Neural cell (in vitro differentiated cells): ENCODE measurements around the gene OSBPL8. TPM values are rescaled to one million over a fixed set of nuclear protein-coding genes. Genes with fewer than 3 reads are reported as not detected.

Source experiments
- H2AFZ ChIP-seq: fragments of 200-600, 300-800 bp; sonication (generic), shearing (Covaris generic); 2 replicates; pipeline ENCODE4 v1.6.0; 2014; ENCODE audit warnings: low read depth, mild to moderate bottlenecking, antibody characterized with exemption, low read length, moderate library complexity
- H3F3A ChIP-seq: fragments of 200-600 bp; shearing (Covaris generic); 2 replicates; pipeline ENCODE4 v1.6.1; 2016; ENCODE audit warnings: mild to moderate bottlenecking, moderate library complexity, mixed read lengths, antibody characterized with exemption, low read length; ENCODE audit not compliant: insufficient read depth, poor library complexity, severe bottlenecking
- H3K27ac ChIP-seq: fragments of 200-600, 300-800 bp; sonication (generic), shearing (Covaris generic); 2 replicates; pipeline ENCODE4 v1.5.1; 2014; ENCODE audit warnings: mild to moderate bottlenecking, low read length, moderate library complexity
- H3K27me3 ChIP-seq: fragments of 300-800, 200-600 bp; sonication (generic), shearing (Covaris generic); 2 replicates; pipeline ENCODE4 v1.6.0; 2014; ENCODE audit warnings: mild to moderate bottlenecking, low read depth, low read length, moderate library complexity; ENCODE audit not compliant: insufficient read depth
- H3K36me3 ChIP-seq: fragments of 300-800, 200-600 bp; sonication (generic), shearing (Covaris generic); 2 replicates; pipeline ENCODE4 v1.5.1; 2014; ENCODE audit warnings: mild to moderate bottlenecking, antibody characterized with exemption, low read length, moderate library complexity; ENCODE audit not compliant: insufficient read depth
- H3K4me2 ChIP-seq: fragments of 300-800, 200-600 bp; sonication (generic), shearing (Covaris generic); 2 replicates; pipeline ENCODE4 v1.6.0; 2014; ENCODE audit warnings: mild to moderate bottlenecking, low read length
- H3K4me3 ChIP-seq: fragments of 300-800, 200-600 bp; sonication (generic), shearing (Covaris generic); 2 replicates; pipeline ENCODE4 v1.5.1; 2014; ENCODE audit warnings: mild to moderate bottlenecking, low read length, moderate library complexity
- H3K79me2 ChIP-seq: fragments of 200-600 bp; shearing (Covaris generic); replicated peaks from 2 replicates; pipeline ENCODE4 v1.6.0; 2014; ENCODE audit warnings: mild to moderate bottlenecking, low read length, moderate library complexity; ENCODE audit not compliant: insufficient read depth
- H3K9ac ChIP-seq: fragments of 300-800, 200-600 bp; sonication (generic), shearing (Covaris generic); 2 replicates; pipeline ENCODE4 v1.6.1; 2016; ENCODE audit warnings: mild to moderate bottlenecking, low read length, mixed read lengths
- H3K9me2 ChIP-seq: fragments of 200-600 bp; shearing (Covaris generic); 2 replicates; pipeline ENCODE4 v1.6.1; 2016; ENCODE audit warnings: mild to moderate bottlenecking, low read length, mixed read lengths; ENCODE audit not compliant: insufficient read depth
- H3K9me3 ChIP-seq: fragments of 200-600, 300-800 bp; sonication (generic), shearing (Covaris generic); 2 replicates; pipeline ENCODE4 v1.6.1; 2016; ENCODE audit warnings: mild to moderate bottlenecking, mixed run types, low read length, moderate library complexity, mixed read lengths
- H4K20me1 ChIP-seq: fragments of 200-600 bp; shearing (Covaris generic); 2 replicates; pipeline ENCODE4 v1.6.1; 2016; ENCODE audit warnings: mild to moderate bottlenecking, mixed run types; ENCODE audit not compliant: insufficient read depth
- CTCF ChIP-seq: fragments of 450-650 bp; IDR thresholded peaks from 2 replicates; pipeline ENCODE4 v1.5.1; 2014; ENCODE audit warnings: antibody characterized with exemption, mild to moderate bottlenecking, moderate library complexity; ENCODE audit not compliant: poor library complexity, severe bottlenecking
- EP300 ChIP-seq: fragments of 450-650 bp; conservative IDR thresholded peaks from 2 replicates; pipeline ENCODE4 v1.6.1; 2014; ENCODE audit warnings: antibody characterized with exemption, mild to moderate bottlenecking, moderate library complexity; ENCODE audit not compliant: poor library complexity, severe bottlenecking
- EZH2 ChIP-seq: fragments of 200-600, 300-800 bp; shearing (Covaris generic), sonication (generic); IDR thresholded peaks from 2 replicates; pipeline ENCODE4 v1.6.1; 2014; ENCODE audit warnings: antibody characterized with exemption, low read length, borderline replicate concordance, mild to moderate bottlenecking; ENCODE audit not compliant: insufficient read depth, poor library complexity, severe bottlenecking
- MXI1 ChIP-seq: fragments of 450-650 bp; conservative IDR thresholded peaks from 2 replicates; pipeline ENCODE4 v1.6.1; 2014; ENCODE audit warnings: antibody characterized with exemption, mild to moderate bottlenecking; ENCODE audit not compliant: poor library complexity, severe bottlenecking
- POLR2AphosphoS5 ChIP-seq: IDR thresholded peaks from 2 replicates; pipeline ENCODE4 v1.6.1; 2012
- RAD21 ChIP-seq: fragments of 450-650 bp; conservative IDR thresholded peaks from 2 replicates; pipeline ENCODE4 v1.6.1; 2014; ENCODE audit warnings: antibody characterized with exemption, mild to moderate bottlenecking, moderate library complexity
- REST ChIP-seq: IDR thresholded peaks from 2 replicates; pipeline ENCODE4 v1.6.1; 2012; ENCODE audit warnings: borderline replicate concordance
- SMC3 ChIP-seq: fragments of 450-650 bp; conservative IDR thresholded peaks from 2 replicates; pipeline ENCODE4 v1.6.1; 2014; ENCODE audit warnings: antibody characterized with exemption, mild to moderate bottlenecking, moderate library complexity; ENCODE audit not compliant: poor library complexity
- TAF1 ChIP-seq: IDR thresholded peaks from 2 replicates; pipeline ENCODE4 v1.6.1; 2012; ENCODE audit warnings: low read depth
- polyA plus RNA-seq: library from polyadenylated mRNA; depleted of rRNA; stranded (reverse); fragments of >200 nt; gene quantifications from 2 replicates; pipeline ENCODE4 v1.2.3, GENCODE V29; 2014

Gene OSBPL8
- polyA plus RNA-seq, 1 donor from 2014 or later, result 126 TPM

GRCh38 chr12:76384560-76384959, 175.0 kb downstream of the OSBPL8 start:
- H3K9me3 ChIP-seq, result no peaks in the 10 kb centered on the region
- no peak overlapping the region for H3K27ac ChIP-seq
- no peak overlapping the region for H3K4me2 ChIP-seq
- H3F3A ChIP-seq, result no peaks in the 10 kb centered on the region
- H3K79me2 ChIP-seq, result no peaks in the 10 kb centered on the region
- H3K9ac ChIP-seq, result no peak overlapping the region
- TF ChIP-seq SMC3, result no peak
- peaks cover 10% of the 10 kb centered on the region for H3K36me3 ChIP-seq
- no peak overlapping the region for H2AFZ ChIP-seq
- no peaks in the 10 kb centered on the region for H4K20me1 ChIP-seq
- H3K9me2 ChIP-seq, result no peaks in the 10 kb centered on the region
- H3K27me3 ChIP-seq, result no peaks in the 10 kb centered on the region
- no peak overlapping the region for H3K4me3 ChIP-seq

GRCh38 chr12:76383988-76384387, 175.6 kb downstream of the OSBPL8 start:
- H3K27me3 ChIP-seq, result no peaks in the 10 kb centered on the region

More at GRCh38 chr12:76383988-76384387, 175.6 kb downstream of the OSBPL8 start:
- Histone ChIP-seq H3K4me2 (no peak overlapping the region), H3K27ac (no peak overlapping the region), H4K20me1 (no peaks in the 10 kb centered on the region), H3K36me3 (peaks cover 10% of the 10 kb centered on the region), H3K9ac (no peak overlapping the region), H3K4me3 (no peak overlapping the region), H2AFZ (no peak overlapping the region), H3F3A (no peaks in the 10 kb centered on the region), H3K9me2 (no peaks in the 10 kb centered on the region), H3K79me2 (no peaks in the 10 kb centered on the region), H3K9me3 (no peaks in the 10 kb centered on the region)
- TF ChIP-seq MXI1 (no peak), EZH2 (no peak), TAF1 (no peak), EP300 (no peak), CTCF (no peak), POLR2AphosphoS5 (no peak), RAD21 (no peak), SMC3 (no peak), REST (no peak)
